Activated naive CD4-positive, alpha-beta T cell (primary cell): ENCODE measurements around the gene CHMP6.

Source experiments
- DNase-seq, 4 experiments: peaks; one replicate each; lab custom pipeline; 2025; lab: John Stamatoyannopoulos, UW

Gene CHMP6

GRCh38 chr17:80956321-80957190 is 35.1 kb upstream of the CHMP6 start:
- no peak for DNase-seq

GRCh38 chr17:80957461-80957941 is 34.1 kb upstream of the CHMP6 start:
- DNase-seq, result no peak

- no peak for DNase-seq
Measured at GRCh38 chr17:80959330-80960036, 32.2 kb upstream of the CHMP6 start.

GRCh38 chr17:80960037-80960796 is 31.4 kb upstream of the CHMP6 start:
- DNase-seq, result no peak

- DNase-seq, result no peak
Measured at GRCh38 chr17:80960797-80961452, 30.7 kb upstream of the CHMP6 start.

- no peak for DNase-seq
Measured at GRCh38 chr17:80961541-80962330, 29.9 kb upstream of the CHMP6 start.

GRCh38 chr17:80962356-80963329 is 29.0 kb upstream of the CHMP6 start:
- DNase-seq, result no peak

- no peak for DNase-seq
Measured at GRCh38 chr17:80963812-80964543, 27.7 kb upstream of the CHMP6 start.

- DNase-seq, result no peak
Measured at GRCh38 chr17:80964544-80964856, 27.1 kb upstream of the CHMP6 start.

GRCh38 chr17:80964859-80965580 is 26.6 kb upstream of the CHMP6 start:
- no peak for DNase-seq

GRCh38 chr17:80965606-80966005 is 26.0 kb upstream of the CHMP6 start:
- DNase-seq, result no peak

- DNase-seq, result no peak
Measured at GRCh38 chr17:80967404-80967872, 24.2 kb upstream of the CHMP6 start.

GRCh38 chr17:80968602-80969029 is 23.0 kb upstream of the CHMP6 start:
- DNase-seq, result no peak

- no peak for DNase-seq
Measured at GRCh38 chr17:80969030-80969673, 22.5 kb upstream of the CHMP6 start.

GRCh38 chr17:80969674-80970043 is 22.0 kb upstream of the CHMP6 start:
- no peak for DNase-seq

GRCh38 chr17:80970044-80970761 is 21.4 kb upstream of the CHMP6 start:
- DNase-seq, result peak in 2 of 4 experiments; percentile 32 to 44
